ENCODE data around the gene NMNAT3.

- TF ChIP-seq CTCF (IDR thresholded peaks at IDR 0.05; ENCODE audit: low read depth, low read length, missing input control) (no peak), REST (IDR thresholded peaks at IDR 0.05) (no peak), JUND (IDR thresholded peaks at IDR 0.05) (no peak), ZBTB33 (IDR thresholded peaks at IDR 0.05) (no peak), EGR1 (IDR thresholded peaks at IDR 0.05; ENCODE audit: low read depth in 2 of 2) (no peak), HNF4A (conservative IDR thresholded peaks at IDR 0.05) (no peak), FOXA1 (IDR thresholded peaks at IDR 0.05) (no peak), NR2F2 (IDR thresholded peaks at IDR 0.05) (no peak)
Measured at GRCh38 chr3:139554628-139555027, 123.1 kb downstream of the NMNAT3 start.
